ENCODE results near the gene ATP6V1C2.

DNA sequence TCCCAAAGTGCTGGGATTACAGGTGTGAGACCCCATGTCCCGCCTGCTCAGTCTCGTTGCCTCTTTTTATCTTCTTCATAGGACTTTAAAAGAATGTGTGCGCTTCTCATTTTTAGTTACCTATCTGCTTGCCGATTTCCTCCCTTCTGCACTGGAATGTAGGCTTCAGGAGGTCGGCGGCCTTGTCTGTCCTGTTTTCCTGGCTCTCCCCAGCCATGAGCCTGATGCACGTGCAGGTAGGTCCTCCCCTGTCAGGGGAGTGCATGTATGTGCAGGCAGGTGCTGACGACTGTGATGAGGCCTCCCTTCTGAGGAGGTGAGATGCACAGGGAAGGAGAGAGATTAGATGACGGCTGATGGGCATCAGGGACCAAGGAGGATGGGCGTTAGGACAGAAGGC, 13.6 kb upstream of the ATP6V1C2 start:
- TF ChIP-seq LEF1 (IDR thresholded peaks at IDR 0.05; ENCODE audit: borderline replicate concordance) = no peak
- TF ChIP-seq FOXK2 (IDR thresholded peaks at IDR 0.05) = no peak
- TF ChIP-seq SP1 (IDR thresholded peaks at IDR 0.05) = no peak
- no peak for TF ChIP-seq FOXA1 (IDR thresholded peaks at IDR 0.05)
- no peak for TF ChIP-seq ELF4 (IDR thresholded peaks at IDR 0.05)
- TF ChIP-seq, protein P1, sequence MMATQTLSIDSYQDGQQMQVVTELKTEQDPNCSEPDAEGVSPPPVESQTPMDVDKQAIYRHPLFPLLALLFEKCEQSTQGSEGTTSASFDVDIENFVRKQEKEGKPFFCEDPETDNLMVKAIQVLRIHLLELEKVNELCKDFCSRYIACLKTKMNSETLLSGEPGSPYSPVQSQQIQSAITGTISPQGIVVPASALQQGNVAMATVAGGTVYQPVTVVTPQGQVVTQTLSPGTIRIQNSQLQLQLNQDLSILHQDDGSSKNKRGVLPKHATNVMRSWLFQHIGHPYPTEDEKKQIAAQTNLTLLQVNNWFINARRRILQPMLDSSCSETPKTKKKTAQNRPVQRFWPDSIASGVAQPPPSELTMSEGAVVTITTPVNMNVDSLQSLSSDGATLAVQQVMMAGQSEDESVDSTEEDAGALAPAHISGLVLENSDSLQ (IDR thresholded peaks at IDR 0.05) = no peak
